HL-60 (cell line): ENCODE results near the gene XRCC4.

Experiments
- GABPA ChIP-seq: IDR thresholded peaks from 2 replicates; pipeline ENCODE4 v1.6.1; 2012; ENCODE audit warnings: low read depth
- POLR2AphosphoS5 ChIP-seq: IDR thresholded peaks from 2 replicates; pipeline ENCODE4 v1.6.1; 2012; ENCODE audit warnings: low read depth
- SPI1 ChIP-seq: IDR thresholded peaks from 2 replicates; pipeline ENCODE4 v1.6.1; 2012; ENCODE audit warnings: low read depth, mild to moderate bottlenecking, borderline replicate concordance
- TF ChIP-seq, protein P1 (sequence below): IDR thresholded peaks from one replicate; pipeline ENCODE4 v1.5.1; 2011; ENCODE audit warnings: low read length, control low read depth, inconsistent platforms; ENCODE audit not compliant: insufficient read depth
- TF ChIP-seq, protein P2 (sequence below): IDR thresholded peaks from 2 replicates; pipeline ENCODE4 v1.6.1; 2012; ENCODE audit warnings: low read depth; ENCODE audit not compliant: insufficient replicate concordance

DNA sequence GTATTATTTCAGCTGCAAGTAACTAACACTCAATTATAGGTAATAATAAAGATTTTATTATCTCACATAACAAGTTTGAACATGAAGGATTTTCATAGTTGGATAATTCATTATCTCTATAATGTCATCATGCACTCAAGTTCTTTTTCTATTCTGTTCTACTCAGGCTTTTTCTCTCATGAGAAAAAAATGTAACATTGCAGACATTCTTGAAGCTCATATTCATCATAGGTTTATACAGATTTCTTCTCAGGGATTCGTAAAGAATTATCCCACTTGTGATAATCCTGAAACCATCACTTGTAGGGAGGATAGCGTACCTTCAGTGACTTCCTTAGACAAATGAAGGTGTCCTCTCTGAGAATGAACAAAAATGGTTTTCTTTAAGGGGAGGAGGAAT is 150.3 kb downstream of the XRCC4 start:
- TF ChIP-seq, protein P1, sequence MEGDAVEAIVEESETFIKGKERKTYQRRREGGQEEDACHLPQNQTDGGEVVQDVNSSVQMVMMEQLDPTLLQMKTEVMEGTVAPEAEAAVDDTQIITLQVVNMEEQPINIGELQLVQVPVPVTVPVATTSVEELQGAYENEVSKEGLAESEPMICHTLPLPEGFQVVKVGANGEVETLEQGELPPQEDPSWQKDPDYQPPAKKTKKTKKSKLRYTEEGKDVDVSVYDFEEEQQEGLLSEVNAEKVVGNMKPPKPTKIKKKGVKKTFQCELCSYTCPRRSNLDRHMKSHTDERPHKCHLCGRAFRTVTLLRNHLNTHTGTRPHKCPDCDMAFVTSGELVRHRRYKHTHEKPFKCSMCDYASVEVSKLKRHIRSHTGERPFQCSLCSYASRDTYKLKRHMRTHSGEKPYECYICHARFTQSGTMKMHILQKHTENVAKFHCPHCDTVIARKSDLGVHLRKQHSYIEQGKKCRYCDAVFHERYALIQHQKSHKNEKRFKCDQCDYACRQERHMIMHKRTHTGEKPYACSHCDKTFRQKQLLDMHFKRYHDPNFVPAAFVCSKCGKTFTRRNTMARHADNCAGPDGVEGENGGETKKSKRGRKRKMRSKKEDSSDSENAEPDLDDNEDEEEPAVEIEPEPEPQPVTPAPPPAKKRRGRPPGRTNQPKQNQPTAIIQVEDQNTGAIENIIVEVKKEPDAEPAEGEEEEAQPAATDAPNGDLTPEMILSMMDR: no peak
- no peak for TF ChIP-seq GABPA
- TF ChIP-seq SPI1: no peak
- no peak for TF ChIP-seq POLR2AphosphoS5
- TF ChIP-seq, protein P2, sequence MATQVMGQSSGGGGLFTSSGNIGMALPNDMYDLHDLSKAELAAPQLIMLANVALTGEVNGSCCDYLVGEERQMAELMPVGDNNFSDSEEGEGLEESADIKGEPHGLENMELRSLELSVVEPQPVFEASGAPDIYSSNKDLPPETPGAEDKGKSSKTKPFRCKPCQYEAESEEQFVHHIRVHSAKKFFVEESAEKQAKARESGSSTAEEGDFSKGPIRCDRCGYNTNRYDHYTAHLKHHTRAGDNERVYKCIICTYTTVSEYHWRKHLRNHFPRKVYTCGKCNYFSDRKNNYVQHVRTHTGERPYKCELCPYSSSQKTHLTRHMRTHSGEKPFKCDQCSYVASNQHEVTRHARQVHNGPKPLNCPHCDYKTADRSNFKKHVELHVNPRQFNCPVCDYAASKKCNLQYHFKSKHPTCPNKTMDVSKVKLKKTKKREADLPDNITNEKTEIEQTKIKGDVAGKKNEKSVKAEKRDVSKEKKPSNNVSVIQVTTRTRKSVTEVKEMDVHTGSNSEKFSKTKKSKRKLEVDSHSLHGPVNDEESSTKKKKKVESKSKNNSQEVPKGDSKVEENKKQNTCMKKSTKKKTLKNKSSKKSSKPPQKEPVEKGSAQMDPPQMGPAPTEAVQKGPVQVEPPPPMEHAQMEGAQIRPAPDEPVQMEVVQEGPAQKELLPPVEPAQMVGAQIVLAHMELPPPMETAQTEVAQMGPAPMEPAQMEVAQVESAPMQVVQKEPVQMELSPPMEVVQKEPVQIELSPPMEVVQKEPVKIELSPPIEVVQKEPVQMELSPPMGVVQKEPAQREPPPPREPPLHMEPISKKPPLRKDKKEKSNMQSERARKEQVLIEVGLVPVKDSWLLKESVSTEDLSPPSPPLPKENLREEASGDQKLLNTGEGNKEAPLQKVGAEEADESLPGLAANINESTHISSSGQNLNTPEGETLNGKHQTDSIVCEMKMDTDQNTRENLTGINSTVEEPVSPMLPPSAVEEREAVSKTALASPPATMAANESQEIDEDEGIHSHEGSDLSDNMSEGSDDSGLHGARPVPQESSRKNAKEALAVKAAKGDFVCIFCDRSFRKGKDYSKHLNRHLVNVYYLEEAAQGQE: no peak
